Parathyroid adenoma (tissue), 2 donors: ENCODE measurements around the gene TTC8.
"Not testable (repeated sequence)": the region's sequence is repeated elsewhere in the genome, so short reads cannot be mapped to it uniquely, and the experiment has no call there.

Source experiments
- H2AFZ ChIP-seq: fragments of 300-600 bp; sonication (generic); one replicate; pipeline ENCODE4 v1.7.0; 2017; ENCODE audit warnings: antibody characterized with exemption, mild to moderate bottlenecking
- H3K27ac ChIP-seq: fragments of 300-600 bp; sonication (generic); one replicate; pipeline ENCODE4 v1.7.0; 2017
- H3K27me3 ChIP-seq: fragments of 300-600 bp; sonication (generic); one replicate; pipeline ENCODE4 v1.7.0; 2017; ENCODE audit warnings: low read length; ENCODE audit not compliant: control insufficient read depth, insufficient read depth
- H3K36me3 ChIP-seq: fragments of 300-600 bp; sonication (generic); one replicate; pipeline ENCODE4 v1.7.0; 2017; ENCODE audit warnings: low read length; ENCODE audit not compliant: control insufficient read depth, insufficient read depth
- H3K4me1 ChIP-seq: fragments of 300-600 bp; sonication (generic); one replicate; pipeline ENCODE4 v1.7.0; 2017; ENCODE audit warnings: control low read depth
- H3K4me2 ChIP-seq: fragments of 300-600 bp; sonication (generic); one replicate; pipeline ENCODE4 v1.7.0; 2017; ENCODE audit warnings: low read length
- H3K4me3 ChIP-seq: fragments of 300-600 bp; sonication (generic); one replicate; pipeline ENCODE4 v1.7.0; 2017; ENCODE audit warnings: low read depth, low read length
- H3K79me2 ChIP-seq: fragments of 300-600 bp; sonication (generic); one replicate; pipeline ENCODE4 v1.7.0; 2017; ENCODE audit warnings: control low read depth
- H3K9ac ChIP-seq: fragments of 300-600 bp; sonication (generic); one replicate; pipeline ENCODE4 v1.7.0; 2017; ENCODE audit warnings: mild to moderate bottlenecking
- H3K9me3 ChIP-seq: fragments of 300-600 bp; sonication (generic); one replicate; pipeline ENCODE4 v1.7.0; 2017; ENCODE audit warnings: low read length; ENCODE audit not compliant: control insufficient read depth
- CTCF ChIP-seq: fragments of 300-600 bp; sonication (generic); IDR thresholded peaks from one replicate; pipeline ENCODE4 v1.7.0; 2017; ENCODE audit warnings: antibody characterized with exemption, mild to moderate bottlenecking
- donor health status: primary hyperparathyroidism.

TTC8 gene

GRCh38 chr14:88804477-88804876 is 20.0 kb upstream of the TTC8 start:
- H3K79me2 ChIP-seq: no peaks in the 10 kb centered on the region
- no peaks in the 10 kb centered on the region for H3K27me3 ChIP-seq
- H3K4me3 ChIP-seq: no peak overlapping the region
- H3K9me3 ChIP-seq: peaks cover 3% of the 10 kb centered on the region
- H3K4me1 ChIP-seq: no peaks in the 10 kb centered on the region
- H3K36me3 ChIP-seq: no peaks in the 10 kb centered on the region
- no peak overlapping the region for H3K4me2 ChIP-seq
- H3K27ac ChIP-seq: no peak overlapping the region
- no peak for TF ChIP-seq CTCF
- no peak overlapping the region for H2AFZ ChIP-seq
- H3K9ac ChIP-seq: no peak overlapping the region

DNA sequence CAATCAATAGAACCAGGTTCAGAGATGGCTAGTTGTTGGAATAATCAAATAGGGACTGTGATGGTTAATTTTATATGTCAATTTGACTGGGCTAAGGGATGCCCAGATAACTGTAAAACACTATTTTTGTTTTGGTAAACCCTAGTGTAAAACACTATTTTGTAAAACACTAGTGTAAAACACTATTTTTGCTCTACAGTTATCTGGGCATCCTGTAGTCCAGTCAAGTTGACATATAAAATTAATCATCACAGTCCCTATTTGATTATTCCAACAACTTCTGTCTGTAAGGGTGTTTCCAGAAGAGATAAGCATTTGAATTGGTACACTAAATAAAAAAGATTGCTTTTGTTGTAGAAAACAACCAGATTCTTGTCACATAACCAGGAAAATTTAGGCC is 16.1 kb upstream of the TTC8 start:
- no peaks in the 10 kb centered on the region for H3K36me3 ChIP-seq
- H2AFZ ChIP-seq: no peak overlapping the region
- H3K4me2 ChIP-seq: no peak overlapping the region
- no peaks in the 10 kb centered on the region for H3K4me1 ChIP-seq
- no peaks in the 10 kb centered on the region for H3K27me3 ChIP-seq
- H3K9me3 ChIP-seq: peaks cover 3% of the 10 kb centered on the region
- H3K4me3 ChIP-seq: no peak overlapping the region
- H3K27ac ChIP-seq: no peak overlapping the region
- H3K9ac ChIP-seq: no peak overlapping the region
- H3K79me2 ChIP-seq: no peaks in the 10 kb centered on the region
- no peak for TF ChIP-seq CTCF

DNA sequence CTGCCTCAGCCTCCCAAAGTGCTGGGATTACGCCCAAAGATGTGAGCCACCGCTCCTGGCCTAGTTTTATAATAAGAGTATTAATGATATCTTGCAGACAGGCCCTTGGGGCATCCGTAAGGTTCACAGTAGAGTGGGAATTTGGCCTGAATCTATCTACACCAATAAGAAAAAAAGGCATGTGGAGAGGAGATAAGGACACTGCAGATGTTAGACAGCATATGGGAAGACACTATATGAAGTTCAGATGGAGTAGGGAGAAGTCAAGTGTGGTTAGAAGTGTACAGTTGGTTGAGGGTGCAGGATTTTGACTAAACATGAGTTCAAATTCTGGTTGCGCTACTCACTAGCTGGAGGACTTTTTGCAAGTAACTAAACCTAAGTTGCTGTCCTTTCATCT is 8.5 kb upstream of the TTC8 start:
- H3K9ac ChIP-seq: no peak overlapping the region
- H3K9me3 ChIP-seq: no peaks in the 10 kb centered on the region
- no peak overlapping the region for H3K27ac ChIP-seq
- no peak overlapping the region for H3K4me3 ChIP-seq
- H3K27me3 ChIP-seq: no peaks in the 10 kb centered on the region
- no peaks in the 10 kb centered on the region for H3K36me3 ChIP-seq
- H3K79me2 ChIP-seq: no peaks in the 10 kb centered on the region
- no peak overlapping the region for H3K4me2 ChIP-seq
- H2AFZ ChIP-seq: no peak overlapping the region
- no peak for TF ChIP-seq CTCF
- no peaks in the 10 kb centered on the region for H3K4me1 ChIP-seq

DNA sequence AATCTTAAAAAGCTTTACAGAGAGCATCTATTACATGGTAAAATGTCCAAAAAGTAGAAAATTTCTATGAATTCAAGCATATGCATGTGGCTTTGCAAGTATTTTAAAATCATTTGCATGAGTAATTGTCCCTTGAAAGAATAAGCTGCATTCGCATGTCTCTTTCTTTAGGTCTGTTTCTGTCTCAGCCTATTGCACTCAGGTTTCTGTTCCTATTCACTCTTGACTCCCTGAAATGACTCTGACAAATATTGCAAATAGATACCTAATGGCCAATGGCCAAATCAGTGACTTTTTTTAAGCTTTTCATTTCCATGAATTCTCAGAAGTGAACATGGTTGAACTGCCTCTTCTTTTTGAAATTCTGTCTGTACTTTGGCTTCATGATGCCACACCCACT is 6.4 kb upstream of the TTC8 start:
- H3K36me3 ChIP-seq: no peaks in the 10 kb centered on the region
- no peak overlapping the region for H3K4me2 ChIP-seq
- H3K27me3 ChIP-seq: no peaks in the 10 kb centered on the region
- no peak overlapping the region for H3K27ac ChIP-seq
- H3K79me2 ChIP-seq: no peaks in the 10 kb centered on the region
- no peaks in the 10 kb centered on the region for H3K4me1 ChIP-seq
- H3K9ac ChIP-seq: no peak overlapping the region
- no peak overlapping the region for H2AFZ ChIP-seq
- no peaks in the 10 kb centered on the region for H3K9me3 ChIP-seq
- no peak overlapping the region for H3K4me3 ChIP-seq
- TF ChIP-seq CTCF: no peak

DNA sequence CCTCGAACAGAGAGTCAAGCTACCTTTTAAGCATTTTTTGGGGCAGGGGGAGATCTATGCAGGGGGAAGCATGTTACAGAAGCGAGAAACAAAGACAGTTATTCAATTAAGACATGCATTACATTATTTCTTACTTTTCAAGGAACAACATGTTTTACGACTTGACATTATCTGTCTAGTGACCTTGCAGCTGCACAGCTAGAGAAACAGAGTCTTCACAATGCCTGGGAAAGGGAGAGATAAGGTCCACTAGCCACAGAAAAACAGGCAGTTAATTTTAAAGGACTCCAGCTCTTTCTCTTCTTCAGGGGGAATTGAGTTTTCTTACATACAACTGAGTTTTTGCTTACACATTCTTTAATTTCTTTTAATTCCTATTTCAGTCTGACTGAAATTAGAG is 4.8 kb upstream of the TTC8 start:
- H3K36me3 ChIP-seq, H2AFZ ChIP-seq, H3K4me2 ChIP-seq, H3K27me3 ChIP-seq, H3K9ac ChIP-seq, H3K9me3 ChIP-seq, H3K79me2 ChIP-seq, H3K4me3 ChIP-seq, H3K4me1 ChIP-seq, H3K27ac ChIP-seq: not testable (repeated sequence)
